Mesenchymal stem cell (in vitro differentiated cells and primary cell): Measurements from ENCODE around the gene CEP170.
"Not testable (repeated sequence)": the region's sequence is repeated elsewhere in the genome, so short reads cannot be mapped to it uniquely, and the experiment has no call there.

Source experiments
- DNase-seq: peaks from one replicate; pipeline ENCODE4 v3.0.0-alpha.2; 2013
- H2AFZ ChIP-seq: one replicate; pipeline ENCODE4 v1.6.1; 2013; ENCODE audit warnings: low read depth, mild to moderate bottlenecking, control low read depth, inconsistent platforms, low read length, moderate library complexity
- H2AK5ac ChIP-seq: 2 replicates; pipeline ENCODE4 v1.6.1; 2013; ENCODE audit warnings: low read length, moderate library complexity, mild to moderate bottlenecking, inconsistent platforms; ENCODE audit not compliant: severe bottlenecking
- H2BK120ac ChIP-seq: one replicate; pipeline ENCODE4 v1.6.1; 2013; ENCODE audit warnings: low read depth, mild to moderate bottlenecking, inconsistent platforms, low read length, moderate library complexity
- H2BK12ac ChIP-seq, 2 experiments: one replicate each; pipeline ENCODE4 v1.6.1; 2013; ENCODE audit warnings: inconsistent platforms in 2 of 2, low read length in 2 of 2, mild to moderate bottlenecking in 2 of 2, moderate library complexity in 2 of 2, control low read depth in 1 of 2
- H2BK15ac ChIP-seq: one replicate; pipeline ENCODE4 v1.6.1; 2013; ENCODE audit warnings: mild to moderate bottlenecking, low read depth, inconsistent platforms; ENCODE audit not compliant: poor library complexity, severe bottlenecking
- H2BK5ac ChIP-seq: 2 replicates; pipeline ENCODE4 v1.6.1; 2013; ENCODE audit warnings: low read depth, mild to moderate bottlenecking, low read length, control low read depth, inconsistent platforms; ENCODE audit not compliant: poor library complexity, severe bottlenecking
- H3K14ac ChIP-seq, 2 experiments: one replicate each; pipeline ENCODE4 v1.6.1; 2013; ENCODE audit warnings: inconsistent platforms in 2 of 2, low read length in 2 of 2, control low read depth in 1 of 2, mild to moderate bottlenecking in 1 of 2, moderate library complexity in 1 of 2
- H3K18ac ChIP-seq, 2 experiments: one replicate each; pipeline ENCODE4 v1.6.1; 2013; ENCODE audit warnings: inconsistent platforms in 2 of 2, low read length in 2 of 2, control low read depth in 1 of 2, low read depth in 1 of 2, mild to moderate bottlenecking in 1 of 2
- H3K23ac ChIP-seq, 2 experiments: one replicate each; pipeline ENCODE4 v1.6.1; 2013; ENCODE audit warnings: inconsistent platforms in 2 of 2, low read length in 2 of 2, mild to moderate bottlenecking in 2 of 2, moderate library complexity in 2 of 2, control low read depth in 1 of 2
- H3K27ac ChIP-seq: 2 replicates; pipeline ENCODE4 v1.5.1; 2013; ENCODE audit warnings: mild to moderate bottlenecking, moderate library complexity, low read length, control low read depth, inconsistent platforms; ENCODE audit not compliant: poor library complexity, severe bottlenecking
- H3K27me3 ChIP-seq, 2 experiments: 2 replicates each; pipeline versions ENCODE4 v1.6.1 to v1.7.0; 2013; ENCODE audit warnings: low read length in 2 of 2, mild to moderate bottlenecking in 2 of 2, moderate library complexity in 2 of 2, control low read depth in 1 of 2, inconsistent platforms in 1 of 2; ENCODE audit not compliant: control insufficient read depth in 1 of 2, insufficient read depth in 1 of 2
- H3K36me3 ChIP-seq, 2 experiments: 2 replicates each; pipeline versions ENCODE4 v1.6.1 to v1.7.0; 2013; ENCODE audit warnings: low read length in 2 of 2, control low read depth in 1 of 2, inconsistent platforms in 1 of 2, low read depth in 1 of 2, mild to moderate bottlenecking in 1 of 2; ENCODE audit not compliant: insufficient read depth in 2 of 2, control insufficient read depth in 1 of 2
- H3K4ac ChIP-seq, 2 experiments: one replicate each; pipeline ENCODE4 v1.6.1; 2013; ENCODE audit warnings: inconsistent platforms in 2 of 2, low read length in 2 of 2, mild to moderate bottlenecking in 2 of 2, moderate library complexity in 2 of 2, control low read depth in 1 of 2, low read depth in 1 of 2
- H3K4me1 ChIP-seq: 2 replicates; pipeline ENCODE4 v1.6.1; 2013; ENCODE audit warnings: low read depth, low read length, control low read depth; ENCODE audit not compliant: control insufficient read depth, insufficient read depth
- H3K4me2 ChIP-seq: 2 replicates; pipeline ENCODE4 v1.6.1; 2013; ENCODE audit warnings: low read length, mild to moderate bottlenecking, inconsistent platforms; ENCODE audit not compliant: poor library complexity, severe bottlenecking
- H3K4me3 ChIP-seq, 2 experiments: 2 replicates each; pipeline versions ENCODE4 v1.5.1 to v1.7.0; 2013; ENCODE audit warnings: low read length in 2 of 2, mild to moderate bottlenecking in 2 of 2, control low read depth in 1 of 2, low read depth in 1 of 2; ENCODE audit not compliant: insufficient read depth in 1 of 2
- H3K79me1 ChIP-seq: replicated peaks from 2 replicates; pipeline ENCODE4 v1.6.1; 2013; ENCODE audit warnings: mild to moderate bottlenecking, control low read depth, low read length, inconsistent platforms; ENCODE audit not compliant: poor library complexity, severe bottlenecking
- H3K9ac ChIP-seq: 2 replicates; pipeline ENCODE4 v1.7.0; 2013; ENCODE audit warnings: mild to moderate bottlenecking, low read length, moderate library complexity
- H3K9me3 ChIP-seq: 2 replicates; pipeline ENCODE4 v1.7.0; 2013; ENCODE audit warnings: mild to moderate bottlenecking, low read length; ENCODE audit not compliant: control insufficient read depth
- H4K8ac ChIP-seq: one replicate; pipeline ENCODE4 v1.6.1; 2013; ENCODE audit warnings: inconsistent platforms, mild to moderate bottlenecking, low read length, moderate library complexity
- H4K91ac ChIP-seq: one replicate; pipeline ENCODE4 v1.6.1; 2013; ENCODE audit warnings: mild to moderate bottlenecking, low read length, inconsistent platforms
- WGBS: methylation state at CpG from one replicate; pipeline ENCODE4 v1.1.7; 2013; ENCODE audit warnings: mixed read lengths; 5-methylcytosine and 5-hydroxymethylcytosine counted together

Gene CEP170

DNA sequence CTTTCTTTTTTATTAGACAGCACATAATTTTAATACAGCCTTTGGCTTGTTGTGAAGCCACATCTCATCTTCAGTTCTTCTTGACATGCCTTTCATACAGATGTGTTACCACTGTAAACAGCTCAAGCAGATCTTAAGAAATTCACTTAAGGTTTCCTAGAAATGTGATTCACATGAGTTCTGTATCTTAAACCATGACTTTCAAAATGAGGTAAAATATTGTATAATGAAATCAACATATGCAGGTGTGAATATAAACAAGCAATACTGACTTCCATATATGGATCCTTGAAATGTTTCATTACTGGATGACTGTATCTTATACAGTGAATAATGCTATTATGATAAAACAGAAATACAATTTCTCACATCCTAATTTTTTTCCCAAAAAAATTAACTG is 107.7 kb downstream of the CEP170 start:
- not testable (repeated sequence) for H2AFZ ChIP-seq, H2BK12ac ChIP-seq, H3K4ac ChIP-seq, H2BK15ac ChIP-seq, H3K23ac ChIP-seq, H3K79me1 ChIP-seq, H3K27me3 ChIP-seq, DNase-seq, H2BK120ac ChIP-seq, H4K91ac ChIP-seq, H3K27ac ChIP-seq, H3K4me2 ChIP-seq, H3K9me3 ChIP-seq, H2AK5ac ChIP-seq, H3K14ac ChIP-seq, H4K8ac ChIP-seq, H3K4me1 ChIP-seq, H3K18ac ChIP-seq, H3K4me3 ChIP-seq, H3K9ac ChIP-seq, H2BK5ac ChIP-seq
- peaks cover 0 to 27% of the 10 kb centered on the region in 2 experiments for H3K36me3 ChIP-seq

DNA sequence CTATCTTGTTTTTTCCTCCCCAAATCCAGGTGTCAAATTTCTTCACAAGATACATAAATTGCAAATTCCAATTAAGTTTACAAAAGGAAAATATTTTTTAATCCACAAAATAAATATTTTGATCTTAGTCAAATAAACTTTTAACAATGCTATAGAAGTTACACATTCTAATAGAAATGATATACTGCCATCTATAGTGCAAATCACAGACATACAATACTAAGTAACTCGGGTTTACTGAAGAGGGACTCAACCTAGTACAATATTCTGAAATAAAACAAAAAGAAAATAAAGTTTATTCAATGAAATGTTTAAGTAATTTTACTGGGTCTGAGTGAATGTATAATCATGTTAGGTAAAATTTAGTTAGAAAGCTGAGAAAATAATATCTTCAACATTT is 114.6 kb downstream of the CEP170 start:
- WGBS = no CpG with 5 or more reads among the region's 1 CpG
- DNase-seq = not testable (repeated sequence)

DNA sequence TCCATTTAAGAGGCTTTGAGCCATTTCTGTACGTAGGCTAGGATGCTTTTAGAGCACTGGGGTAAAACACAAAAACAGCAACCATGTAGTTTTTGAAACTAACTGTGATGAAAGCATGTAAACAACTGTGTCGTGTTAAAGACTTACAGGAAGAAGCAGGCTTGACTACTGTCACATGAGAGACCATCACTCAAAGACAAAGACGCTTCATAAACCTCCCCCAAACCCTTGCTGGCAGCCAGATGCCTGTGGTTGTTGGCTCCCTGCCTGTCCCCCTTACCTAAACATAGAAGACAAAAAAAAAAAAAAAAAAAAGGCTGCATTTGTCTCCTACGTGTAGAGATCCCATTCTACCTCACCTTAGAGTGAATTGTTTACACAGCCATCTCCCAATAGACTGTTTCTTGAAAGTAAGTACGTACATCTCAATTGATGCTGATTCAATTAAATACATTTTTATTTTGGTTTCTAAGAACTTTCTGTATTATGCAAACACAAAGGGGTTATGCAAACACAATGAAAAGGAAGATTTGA is 132.1 kb downstream of the CEP170 start:
- H2BK15ac ChIP-seq, H3K4me2 ChIP-seq, H3K79me1 ChIP-seq, H3K18ac ChIP-seq, H2BK120ac ChIP-seq, H3K14ac ChIP-seq, H3K23ac ChIP-seq, H3K9ac ChIP-seq, H2BK5ac ChIP-seq, H4K91ac ChIP-seq, H3K9me3 ChIP-seq, H2AFZ ChIP-seq, H3K27ac ChIP-seq, H3K4me1 ChIP-seq, H3K4ac ChIP-seq, H3K27me3 ChIP-seq, H2BK12ac ChIP-seq, H4K8ac ChIP-seq, H2AK5ac ChIP-seq, H3K4me3 ChIP-seq: not testable (repeated sequence)
- H3K36me3 ChIP-seq = peaks cover 0 to 43% of the 10 kb centered on the region in 2 experiments
- 61% methylated on average over 3 of the region's 5 CpGs for whole genome bisulfite sequencing
- peak; percentile 65 for DNase-seq

More for the DNA sequence above, 114.6 kb downstream of the CEP170 start:
- H3K4me2 ChIP-seq, H2BK5ac ChIP-seq, H3K9me3 ChIP-seq, H2BK12ac ChIP-seq, H3K4me3 ChIP-seq, H4K8ac ChIP-seq, H3K79me1 ChIP-seq, H3K9ac ChIP-seq, H3K27me3 ChIP-seq, H3K14ac ChIP-seq, H3K4ac ChIP-seq, H3K18ac ChIP-seq, H4K91ac ChIP-seq, H3K4me1 ChIP-seq, H2AFZ ChIP-seq, H3K23ac ChIP-seq, H2BK15ac ChIP-seq, H2AK5ac ChIP-seq, H2BK120ac ChIP-seq, H3K27ac ChIP-seq: not testable (repeated sequence)
- peaks cover 0 to 42% of the 10 kb centered on the region in 2 experiments for H3K36me3 ChIP-seq

DNA sequence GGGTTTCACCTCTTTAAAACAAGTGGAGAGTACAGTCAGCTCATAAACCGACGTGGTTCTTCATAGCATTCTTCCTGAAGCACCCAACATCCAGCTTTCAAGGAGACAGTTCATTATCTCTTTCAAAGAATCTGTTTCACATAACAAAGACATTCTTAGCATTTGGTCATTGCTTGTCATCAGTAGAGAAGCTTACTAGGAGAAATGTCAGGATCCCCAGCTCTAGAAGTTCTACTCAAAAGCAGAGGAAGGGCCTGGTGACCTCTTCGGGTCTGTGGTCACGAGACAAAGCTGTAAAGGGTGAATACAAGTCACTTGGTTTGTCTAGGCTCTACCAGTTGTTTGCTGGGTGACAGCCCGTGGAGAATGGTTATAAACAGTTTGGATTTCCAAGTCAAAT is 133.1 kb downstream of the CEP170 start:
- not testable (repeated sequence) for H3K18ac ChIP-seq, H3K23ac ChIP-seq, DNase-seq, H3K27ac ChIP-seq, H3K4me3 ChIP-seq, H3K9me3 ChIP-seq, H3K4me2 ChIP-seq, H4K91ac ChIP-seq, H2AFZ ChIP-seq, H4K8ac ChIP-seq, H3K79me1 ChIP-seq, H3K14ac ChIP-seq, H3K27me3 ChIP-seq, H3K4ac ChIP-seq, H2BK12ac ChIP-seq, H2AK5ac ChIP-seq, H2BK15ac ChIP-seq, H2BK120ac ChIP-seq, H2BK5ac ChIP-seq, H3K9ac ChIP-seq, H3K4me1 ChIP-seq
- no CpG with 5 or more reads among the region's 5 CpGs for WGBS
- peaks cover 0 to 39% of the 10 kb centered on the region in 2 experiments for H3K36me3 ChIP-seq
